A549 (cell line): ENCODE measurements around the gene SH3RF1. TPM values are rescaled to one million over a fixed set of nuclear protein-coding genes. Genes with fewer than 3 reads are reported as not detected.
"Not testable (repeated sequence)": the region's sequence is repeated elsewhere in the genome, so short reads cannot be mapped to it uniquely, and the experiment has no call there.

ENCODE experiments used
- ATAC-seq, 2 experiments: fragments of 200-7000 bp in 1 of 2; fragments of >200 bp in 1 of 2; cut with Nextera tagmentation in 1 of 2; cut with Tn5 transposase in 1 of 2; 3 replicates each; pipeline versions ENCODE4 v1.8.0 to v1.9.1; 2018 to 2020; ENCODE audit warnings: mild to moderate bottlenecking in 1 of 2, moderate library complexity in 1 of 2
- CTCF ChIA-PET: fragments of 300-600 bp; sonication (Branson Sonifier 250); formaldehyde crosslinking; extraction: SDS; loops from one replicate; lab custom pipeline; 2021; ENCODE audit warnings: antibody characterized with exemption, inconsistent platforms; lab: Yijun Ruan, JAX
- POLR2A ChIA-PET: fragments of 350-600 bp; formaldehyde crosslinking; extraction: SDS; loops from one replicate; lab custom pipeline; 2021; ENCODE audit warnings: antibody characterized with exemption, inconsistent platforms; lab: Yijun Ruan, JAX
- DNase-seq, 2 experiments: peaks; one replicate each; pipeline versions ENCODE4 v3.0.0 to v3.0.0-alpha.2; 2011 to 2016; ENCODE audit warnings: low read depth in 1 of 2, low spot score in 1 of 2
- FAIRE-seq: peaks from 2 replicates; lab custom pipeline; 2011; peaks lifted over from hg19 to GRCh38; lab: Jason Lieb, UNC
- H3K27ac ChIP-seq, 2 experiments: fragments of >200 bp; sonication (Bioruptor Twin); formaldehyde crosslinking; 3 replicates each; pipeline ENCODE4 v1.5.1; 2016 to 2017
- H3K4me1 ChIP-seq: fragments of >200 bp; sonication (Bioruptor Twin); formaldehyde crosslinking; 3 replicates; pipeline ENCODE4 v1.6.1; 2016
- H3K4me2 ChIP-seq: fragments of >200 bp; sonication (Bioruptor Twin); formaldehyde crosslinking; 3 replicates; pipeline ENCODE4 v1.6.1; 2016
- H3K4me3 ChIP-seq: fragments of >200 bp; sonication (Bioruptor Twin); formaldehyde crosslinking; 3 replicates; pipeline ENCODE4 v1.5.1; 2016
- H3K9me3 ChIP-seq: fragments of >200 bp; sonication (Bioruptor Twin); formaldehyde crosslinking; 3 replicates; pipeline ENCODE4 v1.6.1; 2016
- CBX8 ChIP-seq: fragments of 200-600 bp; sonication (generic); IDR thresholded peaks from 2 replicates; pipeline ENCODE4 v1.6.1; 2016
- CEBPB ChIP-seq, 2 experiments: fragments of >200 bp in 1 of 2; sonication (Bioruptor Twin) in 1 of 2; formaldehyde crosslinking in 1 of 2; IDR thresholded peaks; 2 replicates each; pipeline ENCODE4 v1.6.1; 2012 to 2016
- EHMT2 ChIP-seq: fragments of 200-600 bp; sonication (generic); IDR thresholded peaks from 2 replicates; pipeline ENCODE4 v1.6.1; 2016; ENCODE audit warnings: antibody characterized with exemption, low read depth, mild to moderate bottlenecking, moderate library complexity
- EP300 ChIP-seq, 2 experiments: fragments of >200 bp; sonication (Bioruptor Twin); formaldehyde crosslinking; IDR thresholded peaks; 2 replicates in 1 of 2; 3 replicates in 1 of 2; pipeline ENCODE4 v1.6.1; 2016 to 2017
- ESRRA ChIP-seq: fragments of 150-350 bp; IDR thresholded peaks from 2 replicates; pipeline ENCODE4 v1.6.1; 2014; ENCODE audit warnings: mild to moderate bottlenecking, low read length, borderline replicate concordance
- FOXS1 ChIP-seq: fragments of 250-450 bp; sonication (Bioruptor Pico); IDR thresholded peaks from 2 replicates; pipeline ENCODE4 v1.5.0; 2020; ENCODE audit warnings: mild to moderate bottlenecking, moderate library complexity
- HDAC2 ChIP-seq: fragments of 200-600 bp; sonication (generic); IDR thresholded peaks from 2 replicates; pipeline ENCODE4 v1.6.1; 2016
- HEYL ChIP-seq: fragments of 250-450 bp; sonication (Bioruptor Pico); IDR thresholded peaks from 2 replicates; pipeline ENCODE4 v1.8.0; 2021; ENCODE audit warnings: mild to moderate bottlenecking, moderate library complexity
- HOXB13 ChIP-seq: fragments of 250-450 bp; sonication (Bioruptor Pico); IDR thresholded peaks from 2 replicates; pipeline ENCODE4 v1.5.0; 2020; ENCODE audit warnings: low read depth, mild to moderate bottlenecking, moderate library complexity
- KDM1A ChIP-seq: fragments of 200-600 bp; sonication (generic); IDR thresholded peaks from 2 replicates; pipeline ENCODE4 v1.6.1; 2016; ENCODE audit warnings: low read depth, mild to moderate bottlenecking
- MAFK ChIP-seq: fragments of 450-650 bp; IDR thresholded peaks from 2 replicates; pipeline ENCODE4 v1.6.1; 2014; ENCODE audit not compliant: partially characterized antibody
- NPAS2 ChIP-seq: fragments of 250-450 bp; sonication (Bioruptor Pico); IDR thresholded peaks from 2 replicates; pipeline ENCODE4 v1.8.0; 2022; ENCODE audit warnings: mild to moderate bottlenecking, moderate library complexity, borderline replicate concordance
- NR3C1 ChIP-seq: fragments of >200 bp; sonication (Bioruptor Twin); formaldehyde crosslinking; IDR thresholded peaks from 3 replicates; pipeline ENCODE4 v1.6.1; 2017
- PHF8 ChIP-seq: fragments of 200-600 bp; sonication (generic); IDR thresholded peaks from 2 replicates; pipeline ENCODE4 v1.6.1; 2016; ENCODE audit warnings: low read depth, mild to moderate bottlenecking, antibody characterized with exemption, moderate library complexity, borderline replicate concordance
- SREBF2 ChIP-seq: fragments of 450-650 bp; IDR thresholded peaks from 2 replicates; pipeline ENCODE4 v1.6.1; 2014; ENCODE audit warnings: mild to moderate bottlenecking, moderate library complexity
- TP53 ChIP-seq: fragments of 250-450 bp; sonication (Bioruptor Pico); IDR thresholded peaks from 2 replicates; pipeline ENCODE4 v1.5.0; 2021; ENCODE audit warnings: mild to moderate bottlenecking, moderate library complexity
- ZC3H11A ChIP-seq: fragments of 450-650 bp; IDR thresholded peaks from 2 replicates; pipeline ENCODE4 v1.6.1; 2014; ENCODE audit warnings: antibody characterized with exemption, mild to moderate bottlenecking
- ZNF302 ChIP-seq: fragments of 250-450 bp; sonication (Bioruptor Pico); IDR thresholded peaks from 2 replicates; pipeline ENCODE4 v1.9.0; 2021; ENCODE audit warnings: inconsistent platforms, mild to moderate bottlenecking, moderate library complexity
- WGBS: methylation state at CpG from one replicate; pipeline ENCODE4 v1.1.6; 2017; ENCODE audit errors: missing lambda C conversion rate; 5-methylcytosine and 5-hydroxymethylcytosine counted together
- polyA plus RNA-seq, 4 experiments: library from polyadenylated mRNA; depleted of rRNA in 3 of 4; stranded (reverse); fragments of >200 nt; fragmentation: RNase III in 1 of 4; extraction: RNeasy Plus Mini Kit Qiagen cat#74134 plus additional on column Dnase treatment in 1 of 4; gene quantifications; 2 replicates in 3 of 4; 3 replicates in 1 of 4; pipeline ENCODE4 v1.2.3, GENCODE V29; 2011 to 2017
- TF ChIP-seq, protein P1 (sequence below): IDR thresholded peaks from 2 replicates; pipeline ENCODE4 v1.6.1; 2012; ENCODE audit warnings: low read depth, borderline replicate concordance
- TF ChIP-seq, protein P2 (sequence below): fragments of 250-450 bp; sonication (Bioruptor Pico); IDR thresholded peaks from 2 replicates; pipeline ENCODE4 v1.5.0; 2020; ENCODE audit warnings: low read depth, mild to moderate bottlenecking, moderate library complexity
- TF ChIP-seq, protein P3 (sequence below): fragments of 150-350 bp; IDR thresholded peaks from 2 replicates; pipeline ENCODE4 v1.6.1; 2014; ENCODE audit warnings: low read depth, mild to moderate bottlenecking, low read length
- TF ChIP-seq, protein P4 (sequence below): fragments of >200 bp; sonication (Bioruptor Twin); formaldehyde crosslinking; IDR thresholded peaks from 3 replicates; pipeline ENCODE4 v1.6.1; 2016
- TF ChIP-seq, protein P5 (sequence below): IDR thresholded peaks from 2 replicates; pipeline ENCODE4 v1.6.1; 2012
- TF ChIP-seq, protein P6 (sequence below): fragments of >200 bp; sonication (Bioruptor Twin); formaldehyde crosslinking; IDR thresholded peaks from 2 replicates; pipeline ENCODE4 v1.6.1; 2016

Gene SH3RF1
- polyA plus RNA-seq, 2 of the 4 experiments (the other 2 are of a cell fraction), result 8.0 to 15.1 TPM

DNA sequence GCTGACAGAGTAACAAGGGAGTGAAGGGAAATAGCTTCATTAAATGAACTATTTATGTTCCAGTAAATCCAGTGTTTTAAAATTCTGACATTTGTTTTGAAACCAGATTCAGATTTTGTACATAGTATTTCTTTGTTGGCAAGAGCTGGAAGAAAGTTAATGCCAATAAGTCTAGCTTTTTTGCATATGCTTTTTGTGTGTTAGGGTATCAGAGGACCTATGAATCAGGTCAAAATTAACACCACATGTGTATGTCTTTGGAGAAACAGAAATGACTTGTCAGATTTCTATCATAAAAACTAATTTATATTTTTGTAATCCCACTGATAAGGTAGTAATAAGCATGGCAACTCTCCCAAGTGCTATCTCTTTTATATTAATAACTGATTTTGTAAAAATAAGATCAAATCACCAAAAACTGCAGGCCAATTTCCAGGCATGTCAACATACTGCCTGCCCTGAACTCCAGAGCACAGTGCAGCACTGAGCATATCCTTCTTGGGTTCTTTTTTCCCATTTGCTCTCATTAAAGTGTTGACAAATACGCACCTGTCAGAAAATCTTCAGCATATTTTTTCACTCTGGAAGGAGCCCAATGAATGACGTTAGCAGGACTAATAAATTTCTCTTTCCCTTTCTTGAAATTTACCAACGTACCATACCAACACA is 65.5 kb downstream of the SH3RF1 start:
- Histone ChIP-seq H3K9me3 (no peaks in the 10 kb centered on the region), H3K4me1 (peaks cover 76% of the 10 kb centered on the region), H3K27ac (peak overlapping the region; percentile 47 to 79), H3K4me3 (no peak overlapping the region), H3K4me2 (peak overlapping the region; percentile 53)
- no peak for DNase-seq
- FAIRE-seq, result no peak
- CTCF ChIA-PET, result no interaction called here
- POLR2A ChIA-PET, result no interaction called here
- TF ChIP-seq, protein P1, sequence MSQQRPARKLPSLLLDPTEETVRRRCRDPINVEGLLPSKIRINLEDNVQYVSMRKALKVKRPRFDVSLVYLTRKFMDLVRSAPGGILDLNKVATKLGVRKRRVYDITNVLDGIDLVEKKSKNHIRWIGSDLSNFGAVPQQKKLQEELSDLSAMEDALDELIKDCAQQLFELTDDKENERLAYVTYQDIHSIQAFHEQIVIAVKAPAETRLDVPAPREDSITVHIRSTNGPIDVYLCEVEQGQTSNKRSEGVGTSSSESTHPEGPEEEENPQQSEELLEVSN, result no peak
- TF ChIP-seq ZNF302 (CRISPR knock-in tag) (no peak), SREBF2 (no peak)
- TF ChIP-seq, protein P2, sequence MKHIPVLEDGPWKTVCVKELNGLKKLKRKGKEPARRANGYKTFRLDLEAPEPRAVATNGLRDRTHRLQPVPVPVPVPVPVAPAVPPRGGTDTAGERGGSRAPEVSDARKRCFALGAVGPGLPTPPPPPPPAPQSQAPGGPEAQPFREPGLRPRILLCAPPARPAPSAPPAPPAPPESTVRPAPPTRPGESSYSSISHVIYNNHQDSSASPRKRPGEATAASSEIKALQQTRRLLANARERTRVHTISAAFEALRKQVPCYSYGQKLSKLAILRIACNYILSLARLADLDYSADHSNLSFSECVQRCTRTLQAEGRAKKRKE (CRISPR knock-in tag), result no peak
- no peak for ATAC-seq
- 76% methylated on average over 3 of the region's 3 CpGs for WGBS

DNA sequence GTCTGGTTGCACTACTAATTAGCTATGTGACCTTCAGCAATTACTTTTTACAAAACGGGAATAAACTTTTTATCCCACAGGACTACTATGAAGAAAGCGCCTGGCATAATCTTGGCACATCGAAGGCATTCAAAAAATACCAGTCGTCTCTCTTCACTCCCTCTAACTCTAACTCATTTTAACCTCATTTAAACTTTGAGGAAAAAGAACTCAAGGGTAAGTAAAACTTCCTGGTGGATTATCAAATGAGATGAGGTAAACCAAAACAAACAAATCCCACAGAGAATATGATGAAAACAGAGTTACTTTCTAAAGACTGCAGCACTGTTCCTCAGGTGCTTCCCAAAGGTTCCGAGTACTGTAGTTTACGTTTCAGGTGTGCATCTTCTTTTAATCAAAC is 66.9 kb downstream of the SH3RF1 start:
- Histone ChIP-seq H3K4me1 (peaks cover 84% of the 10 kb centered on the region), H3K4me3 (no peak overlapping the region), H3K4me2 (peak overlapping the region; percentile 53), H3K27ac (peak overlapping the region; percentile 33 to 67; a peak in 3 of 6 replicates), H3K9me3 (no peaks in the 10 kb centered on the region)
- TF ChIP-seq FOXS1 (CRISPR knock-in tag) (no peak), ESRRA (no peak), TP53 (no peak), HOXB13 (CRISPR knock-in tag) (no peak), PHF8 (no peak), EP300 (IDR thresholded peaks at IDR 0.05) (no peak), ZC3H11A (no peak), KDM1A (no peak), CEBPB (IDR thresholded peaks at IDR 0.05) (no peak), NPAS2 (CRISPR knock-in tag) (no peak), CBX8 (no peak), EHMT2 (no peak), MAFK (no peak), NR3C1 (no peak), HEYL (CRISPR knock-in tag) (no peak), HDAC2 (no peak)
- TF ChIP-seq, protein P3, sequence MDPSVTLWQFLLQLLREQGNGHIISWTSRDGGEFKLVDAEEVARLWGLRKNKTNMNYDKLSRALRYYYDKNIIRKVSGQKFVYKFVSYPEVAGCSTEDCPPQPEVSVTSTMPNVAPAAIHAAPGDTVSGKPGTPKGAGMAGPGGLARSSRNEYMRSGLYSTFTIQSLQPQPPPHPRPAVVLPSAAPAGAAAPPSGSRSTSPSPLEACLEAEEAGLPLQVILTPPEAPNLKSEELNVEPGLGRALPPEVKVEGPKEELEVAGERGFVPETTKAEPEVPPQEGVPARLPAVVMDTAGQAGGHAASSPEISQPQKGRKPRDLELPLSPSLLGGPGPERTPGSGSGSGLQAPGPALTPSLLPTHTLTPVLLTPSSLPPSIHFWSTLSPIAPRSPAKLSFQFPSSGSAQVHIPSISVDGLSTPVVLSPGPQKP, result no peak
- TF ChIP-seq, protein P4, sequence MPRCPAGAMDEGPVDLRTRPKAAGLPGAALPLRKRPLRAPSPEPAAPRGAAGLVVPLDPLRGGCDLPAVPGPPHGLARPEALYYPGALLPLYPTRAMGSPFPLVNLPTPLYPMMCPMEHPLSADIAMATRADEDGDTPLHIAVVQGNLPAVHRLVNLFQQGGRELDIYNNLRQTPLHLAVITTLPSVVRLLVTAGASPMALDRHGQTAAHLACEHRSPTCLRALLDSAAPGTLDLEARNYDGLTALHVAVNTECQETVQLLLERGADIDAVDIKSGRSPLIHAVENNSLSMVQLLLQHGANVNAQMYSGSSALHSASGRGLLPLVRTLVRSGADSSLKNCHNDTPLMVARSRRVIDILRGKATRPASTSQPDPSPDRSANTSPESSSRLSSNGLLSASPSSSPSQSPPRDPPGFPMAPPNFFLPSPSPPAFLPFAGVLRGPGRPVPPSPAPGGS, result no peak
- TF ChIP-seq, protein P5, sequence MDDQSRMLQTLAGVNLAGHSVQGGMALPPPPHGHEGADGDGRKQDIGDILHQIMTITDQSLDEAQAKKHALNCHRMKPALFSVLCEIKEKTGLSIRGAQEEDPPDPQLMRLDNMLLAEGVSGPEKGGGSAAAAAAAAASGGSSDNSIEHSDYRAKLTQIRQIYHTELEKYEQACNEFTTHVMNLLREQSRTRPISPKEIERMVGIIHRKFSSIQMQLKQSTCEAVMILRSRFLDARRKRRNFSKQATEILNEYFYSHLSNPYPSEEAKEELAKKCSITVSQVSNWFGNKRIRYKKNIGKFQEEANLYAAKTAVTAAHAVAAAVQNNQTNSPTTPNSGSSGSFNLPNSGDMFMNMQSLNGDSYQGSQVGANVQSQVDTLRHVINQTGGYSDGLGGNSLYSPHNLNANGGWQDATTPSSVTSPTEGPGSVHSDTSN, result no peak
- TF ChIP-seq, protein P6, sequence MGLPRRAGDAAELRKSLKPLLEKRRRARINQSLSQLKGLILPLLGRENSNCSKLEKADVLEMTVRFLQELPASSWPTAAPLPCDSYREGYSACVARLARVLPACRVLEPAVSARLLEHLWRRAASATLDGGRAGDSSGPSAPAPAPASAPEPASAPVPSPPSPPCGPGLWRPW, result no peak
- no peak for FAIRE-seq
- ChIA-PET CTCF (interaction anchor here (0.6 kb wide), 1 partner anchor 54 kb away, joined by 3 read pairs; no protein-coding TSS in a partner anchor), POLR2A (no interaction called here)
- no peak for ATAC-seq
- DNase-seq, result no peak
- 51% methylated on average over 6 of the region's 6 CpGs for WGBS

DNA sequence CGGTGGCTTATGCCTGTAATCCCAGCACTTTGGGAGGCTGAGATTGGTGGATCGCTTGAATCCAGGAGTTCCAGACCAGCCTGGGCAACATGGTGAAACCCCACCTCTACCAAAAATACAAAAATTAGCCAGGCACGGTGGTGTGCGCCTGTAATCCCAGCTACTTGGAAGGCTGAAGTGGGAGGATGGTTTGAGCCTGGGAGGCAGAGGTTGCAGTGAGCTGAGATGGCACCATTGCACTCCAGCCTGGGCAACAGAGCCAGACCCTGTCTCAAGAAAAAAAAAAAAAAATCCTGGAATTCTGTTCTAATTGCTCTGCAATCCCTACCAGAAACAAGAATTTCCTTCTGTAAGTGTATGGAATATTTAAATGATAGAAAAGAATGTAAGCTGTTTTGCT is 67.5 kb downstream of the SH3RF1 start:
- ChIA-PET POLR2A (interaction anchor here (0.7 kb wide), 1 partner anchor 1074 kb away, joined by 4 read pairs; no protein-coding TSS in a partner anchor), CTCF (interaction anchor here (0.6 to 1.4 kb wide), 2 partner anchors 52 to 55 kb away, joined by 3 read pairs; no protein-coding TSS in a partner anchor)
- Histone ChIP-seq H3K4me2 (peak overlapping the region; percentile 63; the same call in 2 of the 3 replicates), H3K4me1 (peaks cover 78% of the 10 kb centered on the region), H3K27ac (peak overlapping the region in 1 of 2 experiments; percentile 67; a peak in 3 of 6 replicates)
- not testable (repeated sequence) for DNase-seq, ATAC-seq, H3K9me3 ChIP-seq, H3K4me3 ChIP-seq, FAIRE-seq
- WGBS, result 78% methylated on average over 4 of the region's 4 CpGs
